Right lobe of liver (tissue), 6 donors: ENCODE measurements around the gene ATP5MK. TPM values are rescaled to one million over a fixed set of nuclear protein-coding genes. Genes with fewer than 3 reads are reported as not detected.

Source experiments
- ATAC-seq, 4 donors: fragments of 200-7000 bp; cut with Tn5 transposase; one replicate each; pipeline ENCODE4 v1.9.1; 2020; ENCODE audit warnings: mild to moderate bottlenecking in 4 of 4, moderate library complexity in 4 of 4
- DNase-seq, 3 donors: peaks; one replicate each; pipeline ENCODE4 v3.0.0-alpha.2; 2020
- H3K27ac ChIP-seq, 3 donors: fragments of 200-600 bp; one replicate each; pipeline ENCODE4 v1.8.0; 2022
- H3K27me3 ChIP-seq, 2 donors: fragments of 200-600 bp; one replicate each; pipeline ENCODE4 v1.8.0; 2022
- H3K36me3 ChIP-seq, 4 donors: fragments of 200-600 bp; sonication (generic) in 1 of 4; one replicate each; pipeline versions ENCODE4 v1.5.1 to v1.8.0; 2017 to 2022; ENCODE audit warnings: control low read depth in 1 of 4
- H3K4me1 ChIP-seq, 4 donors: fragments of 200-600 bp; sonication (generic) in 1 of 4; one replicate each; pipeline versions ENCODE4 v1.5.1 to v1.8.0; 2017 to 2022; ENCODE audit warnings: control low read depth in 1 of 4
- H3K4me3 ChIP-seq, 3 donors: fragments of 200-600 bp; one replicate each; pipeline ENCODE4 v1.8.0; 2022
- H3K9me3 ChIP-seq, 4 donors: fragments of 200-600 bp; sonication (generic) in 1 of 4; one replicate each; pipeline versions ENCODE4 v1.5.1 to v1.8.0; 2017 to 2022; ENCODE audit warnings: control low read depth in 1 of 4
- POLR2A ChIP-seq: fragments of 450-650 bp; IDR thresholded peaks from one replicate; pipeline ENCODE4 v1.6.1; 2017; ENCODE audit warnings: antibody characterized with exemption, mild to moderate bottlenecking
- WGBS: methylation state at CpG from one replicate; pipeline ENCODE4 v1.1.6; 2018; ENCODE audit warnings: low coverage, low lambda C conversion rate; ENCODE audit not compliant: insufficient coverage; ENCODE audit errors: missing lambda C conversion rate; 5-methylcytosine and 5-hydroxymethylcytosine counted together
- intact Hi-C, 2 donors: fragments of 100-400 bp; cut with DNase I; formaldehyde crosslinking; loops; one replicate each; pipeline versions ENCODE4 v1.11.2 to v1.14.1; 2022
- total RNA-seq, 6 experiments: library from RNA; depleted of rRNA in 2 of 6; stranded (reverse); fragments of >200 nt in 2 of 6; fragmentation: NEBNext Ultra II Directional in 3 of 6; extraction: Animal tissue kit (Norgen Biotek cat#: 25700) in 3 of 6; gene quantifications; one replicate each; pipeline versions ENCODE4 v1.1.0 to v1.2.4, GENCODE V29; 2016 to 2023
- TF ChIP-seq, protein P1 (sequence below), 4 donors: fragments of 200-600 bp in 3 of 4; fragments of 450-650 bp in 1 of 4; IDR thresholded peaks; one replicate each; pipeline versions ENCODE4 v1.5.1 to v1.8.0; 2016 to 2022; ENCODE audit warnings: antibody characterized with exemption in 4 of 4, mild to moderate bottlenecking in 2 of 4
- donor health status: DM: no; HTN: yes; CAD: no.
- donor health status: DM: no; HTN: no; CAD: no.
- donor health status: DM: no; HTN: no; CAD: no.
- donor health status: DM: no; HTN: yes; CAD: no.
- donor health status: DM: no; HTN: yes; CAD: no.

Gene ATP5MK
- total RNA-seq, 6 experiments from 2014 or later: 176 to 257 (median 220) TPM

GRCh38 chr10:103442031-103442461 lies 45.8 kb upstream of the ATP5MK start:
- Histone ChIP-seq H3K9me3 (no peaks in the 10 kb centered on the region), H3K27ac (no peak overlapping the region), H3K27me3 (no peaks in the 10 kb centered on the region), H3K36me3 (peaks cover 0 to 89% (median 43%) of the 10 kb centered on the region in 4 donors), H3K4me3 (no peak overlapping the region), H3K4me1 (no peaks in the 10 kb centered on the region)
- DNase-seq: no peak
- no peak for TF ChIP-seq POLR2A
- TF ChIP-seq, protein P1, sequence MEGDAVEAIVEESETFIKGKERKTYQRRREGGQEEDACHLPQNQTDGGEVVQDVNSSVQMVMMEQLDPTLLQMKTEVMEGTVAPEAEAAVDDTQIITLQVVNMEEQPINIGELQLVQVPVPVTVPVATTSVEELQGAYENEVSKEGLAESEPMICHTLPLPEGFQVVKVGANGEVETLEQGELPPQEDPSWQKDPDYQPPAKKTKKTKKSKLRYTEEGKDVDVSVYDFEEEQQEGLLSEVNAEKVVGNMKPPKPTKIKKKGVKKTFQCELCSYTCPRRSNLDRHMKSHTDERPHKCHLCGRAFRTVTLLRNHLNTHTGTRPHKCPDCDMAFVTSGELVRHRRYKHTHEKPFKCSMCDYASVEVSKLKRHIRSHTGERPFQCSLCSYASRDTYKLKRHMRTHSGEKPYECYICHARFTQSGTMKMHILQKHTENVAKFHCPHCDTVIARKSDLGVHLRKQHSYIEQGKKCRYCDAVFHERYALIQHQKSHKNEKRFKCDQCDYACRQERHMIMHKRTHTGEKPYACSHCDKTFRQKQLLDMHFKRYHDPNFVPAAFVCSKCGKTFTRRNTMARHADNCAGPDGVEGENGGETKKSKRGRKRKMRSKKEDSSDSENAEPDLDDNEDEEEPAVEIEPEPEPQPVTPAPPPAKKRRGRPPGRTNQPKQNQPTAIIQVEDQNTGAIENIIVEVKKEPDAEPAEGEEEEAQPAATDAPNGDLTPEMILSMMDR (IDR thresholded peaks at IDR 0.05): no peak
- intact Hi-C loops: no loop called here
- ATAC-seq: peak in 1 of 4 donors; percentile 42
- WGBS: 71% methylated on average over 9 of the region's 13 CpGs

DNA sequence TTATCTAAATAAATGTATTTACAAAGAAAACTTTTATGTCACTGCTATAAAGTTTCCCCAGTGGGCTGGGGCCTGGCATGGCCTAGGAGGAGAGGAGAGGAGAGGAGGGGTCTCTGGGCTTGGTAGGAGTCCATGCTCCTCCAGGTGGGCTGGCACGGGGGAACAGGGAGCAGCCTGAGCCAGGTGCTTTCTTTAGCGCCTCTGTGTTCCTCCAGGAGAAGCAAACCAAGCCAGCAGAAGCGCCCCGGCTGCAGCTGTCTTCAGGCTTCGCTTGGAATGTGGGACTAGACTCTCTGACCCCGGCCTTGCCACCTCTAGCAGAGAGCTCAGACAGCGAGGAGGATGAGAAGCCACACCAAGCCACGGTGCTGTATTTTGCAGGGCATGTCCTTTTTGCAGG lies 45.3 kb upstream of the ATP5MK start:
- DNase-seq (no peak), ATAC-seq (no peak)
- H3K27me3 ChIP-seq: no peaks in the 10 kb centered on the region
- H3K4me1 ChIP-seq: no peaks in the 10 kb centered on the region
- no peak overlapping the region for H3K27ac ChIP-seq
- intact Hi-C loops: no loop called here
- 86% methylated on average over 4 of the region's 8 CpGs for WGBS
- no peak overlapping the region for H3K4me3 ChIP-seq
- H3K36me3 ChIP-seq: peaks cover 0 to 89% (median 42%) of the 10 kb centered on the region in 4 donors
- TF ChIP-seq POLR2A: no peak
- TF ChIP-seq, protein P1 (IDR thresholded peaks at IDR 0.05): no peak
- no peaks in the 10 kb centered on the region for H3K9me3 ChIP-seq

- intact Hi-C loops: no loop called here
- ATAC-seq (no peak), DNase-seq (no peak)
- TF ChIP-seq POLR2A: no peak
- TF ChIP-seq, protein P1 (IDR thresholded peaks at IDR 0.05): no peak
- Histone ChIP-seq H3K4me3 (no peak overlapping the region), H3K27ac (no peak overlapping the region), H3K36me3 (peaks cover 0 to 86% (median 41%) of the 10 kb centered on the region in 4 donors), H3K27me3 (no peaks in the 10 kb centered on the region), H3K9me3 (no peaks in the 10 kb centered on the region), H3K4me1 (no peaks in the 10 kb centered on the region)
- 94% methylated on average over 8 of the region's 8 CpGs for WGBS
Measured at GRCh38 chr10:103441206-103441605, 44.9 kb upstream of the ATP5MK start.

DNA sequence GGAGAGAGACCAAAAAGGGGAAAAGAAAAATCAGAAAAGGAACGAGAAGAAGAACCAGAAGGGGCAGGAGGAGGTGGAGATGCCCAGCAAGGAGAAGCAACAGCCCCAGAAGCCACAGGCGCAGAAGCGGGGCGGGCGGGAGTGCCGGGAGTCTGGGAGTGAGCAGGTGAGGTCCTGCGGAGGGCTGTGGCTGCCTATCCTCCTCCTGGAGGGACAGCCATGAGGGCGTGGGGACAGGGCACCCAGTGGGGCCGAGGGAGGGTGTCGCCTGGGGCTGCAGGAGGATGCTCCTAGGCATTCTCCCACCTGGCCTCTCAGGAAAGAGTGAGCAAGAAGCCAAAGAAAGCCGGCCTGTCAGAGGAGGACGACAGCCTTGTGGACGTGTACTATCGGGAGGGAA lies 44.1 kb upstream of the ATP5MK start:
- intact Hi-C loops: no loop called here
- H3K4me1 ChIP-seq: no peaks in the 10 kb centered on the region
- no peaks in the 10 kb centered on the region for H3K9me3 ChIP-seq
- no peak for ATAC-seq
- H3K27me3 ChIP-seq: no peaks in the 10 kb centered on the region
- peaks cover 0 to 83% (median 38%) of the 10 kb centered on the region in 4 donors for H3K36me3 ChIP-seq
- no peak overlapping the region for H3K4me3 ChIP-seq
- 88% methylated on average over 8 of the region's 14 CpGs for WGBS
- no peak for DNase-seq
- H3K27ac ChIP-seq: no peak overlapping the region
- TF ChIP-seq, protein P1 (IDR thresholded peaks at IDR 0.05): no peak
- no peak for TF ChIP-seq POLR2A

DNA sequence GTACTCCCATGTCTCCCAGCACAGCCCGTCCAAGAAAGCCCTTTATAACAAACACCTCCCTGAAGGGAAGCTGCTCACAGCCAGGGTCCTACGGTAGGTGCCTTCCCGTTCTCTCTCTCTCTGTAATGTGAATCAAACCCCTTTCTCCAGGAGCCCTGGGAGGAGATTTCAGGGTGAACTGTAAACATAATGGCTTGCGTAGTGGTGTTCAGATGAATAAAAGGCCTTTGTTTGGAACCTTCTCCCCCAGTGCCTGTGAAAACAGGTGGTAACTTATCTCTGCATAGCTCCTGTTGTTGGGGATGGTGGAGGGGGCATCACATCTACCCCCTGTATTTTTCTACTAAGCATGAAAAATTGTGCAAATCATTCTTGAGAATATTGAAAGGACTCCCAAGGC lies 43.5 kb upstream of the ATP5MK start:
- H3K4me3 ChIP-seq: no peak overlapping the region
- WGBS: 93% methylated on average over 3 of the region's 4 CpGs
- DNase-seq: no peak
- no peaks in the 10 kb centered on the region for H3K27me3 ChIP-seq
- TF ChIP-seq, protein P1 (IDR thresholded peaks at IDR 0.05): no peak
- no peak for TF ChIP-seq POLR2A
- no peak for ATAC-seq
- peaks cover 0 to 81% (median 35%) of the 10 kb centered on the region in 4 donors for H3K36me3 ChIP-seq
- no peaks in the 10 kb centered on the region for H3K4me1 ChIP-seq
- H3K27ac ChIP-seq: no peak overlapping the region
- no peaks in the 10 kb centered on the region for H3K9me3 ChIP-seq
- intact Hi-C loops: no loop called here
